Measurements from ENCODE around the gene GCHFR.

The GCHFR gene

GRCh38 chr15:40754883-40755811 lies 8.7 kb upstream of the GCHFR start, which contains the start of gene RMDN3:
Gene RMDN3, minus strand, starts transcription at chr15:40755254. Its CDS starts 471 bp downstream, at chr15:40754783.
- Histone ChIP-seq H3K4me1 (ENCODE audit: control insufficient read depth, insufficient read depth, low read length) (peaks cover 10% of the 10 kb centered on the region), H3K9me3 (ENCODE audit: control insufficient read depth in 2 of 2, low read length in 2 of 2) (no peaks in the 10 kb centered on the region), H3K27ac (ENCODE audit: low read length) (peak within 1 kb of the TSS; percentile 70), H3K4me3 (ENCODE audit: low read length in 2 of 2) (peak within 1 kb of the TSS; percentile 83 to 91), H3K36me3 (ENCODE audit: control insufficient read depth in 2 of 2, insufficient read depth in 2 of 2, low read length in 2 of 2) (peaks cover 0 to 18% of the 10 kb centered on the region in 2 donors), H3K27me3 (ENCODE audit: control insufficient read depth in 1 of 2, insufficient read depth in 2 of 2, low read length in 2 of 2) (no peaks in the 10 kb centered on the region), H3K9ac (ENCODE audit: low read length in 2 of 2) (peak within 1 kb of the TSS; percentile 83 to 84)

GRCh38 chr15:40755812-40756208 lies 8.1 kb upstream of the GCHFR start:
- Histone ChIP-seq H3K36me3 (ENCODE audit: control insufficient read depth in 2 of 2, insufficient read depth in 2 of 2, low read length in 2 of 2) (peaks cover 0 to 16% of the 10 kb centered on the region in 2 donors), H3K9ac (ENCODE audit: low read length in 2 of 2) (peak overlapping the region; percentile 83 to 84), H3K9me3 (ENCODE audit: control insufficient read depth in 2 of 2, low read length in 2 of 2) (no peaks in the 10 kb centered on the region), H3K4me3 (ENCODE audit: low read length in 2 of 2) (peak overlapping the region; percentile 83 to 91), H3K27ac (ENCODE audit: low read length) (peak overlapping the region; percentile 70), H3K27me3 (ENCODE audit: control insufficient read depth in 1 of 2, insufficient read depth in 2 of 2, low read length in 2 of 2) (no peaks in the 10 kb centered on the region), H3K4me1 (ENCODE audit: control insufficient read depth, insufficient read depth, low read length) (peaks cover 10% of the 10 kb centered on the region)

GRCh38 chr15:40756938-40757337 lies 6.9 kb upstream of the GCHFR start:
- Histone ChIP-seq H3K36me3 (ENCODE audit: control insufficient read depth in 2 of 2, insufficient read depth in 2 of 2, low read length in 2 of 2) (peaks cover 0 to 6% of the 10 kb centered on the region in 2 donors), H3K9ac (ENCODE audit: low read length in 2 of 2) (no peak overlapping the region), H3K4me1 (ENCODE audit: control insufficient read depth, insufficient read depth, low read length) (peaks cover 10% of the 10 kb centered on the region), H3K4me3 (ENCODE audit: low read length in 2 of 2) (no peak overlapping the region), H3K27ac (ENCODE audit: low read length) (no peak overlapping the region), H3K9me3 (ENCODE audit: control insufficient read depth in 2 of 2, low read length in 2 of 2) (no peaks in the 10 kb centered on the region), H3K27me3 (ENCODE audit: control insufficient read depth in 1 of 2, insufficient read depth in 2 of 2, low read length in 2 of 2) (no peaks in the 10 kb centered on the region)

- H3K9me3 ChIP-seq (ENCODE audit: control insufficient read depth in 2 of 2, low read length in 2 of 2), result no peaks in the 10 kb centered on the region
- no peak overlapping the region for H3K9ac ChIP-seq (ENCODE audit: low read length in 2 of 2)
- no peak overlapping the region for H3K27ac ChIP-seq (ENCODE audit: low read length)
- peaks cover 26% of the 10 kb centered on the region for H3K4me1 ChIP-seq (ENCODE audit: control insufficient read depth, insufficient read depth, low read length)
- peaks cover 0 to 3% of the 10 kb centered on the region in 2 donors for H3K36me3 ChIP-seq (ENCODE audit: control insufficient read depth in 2 of 2, insufficient read depth in 2 of 2, low read length in 2 of 2)
- no peak overlapping the region for H3K4me3 ChIP-seq (ENCODE audit: low read length in 2 of 2)
- no peaks in the 10 kb centered on the region for H3K27me3 ChIP-seq (ENCODE audit: control insufficient read depth in 1 of 2, insufficient read depth in 2 of 2, low read length in 2 of 2)
These were observed 3.9 kb upstream of the GCHFR start for GRCh38 chr15:40759961-40760360.

GRCh38 chr15:40762919-40763800 lies 708 bp upstream of the GCHFR start:
- H3K4me3 ChIP-seq (ENCODE audit: low read length in 2 of 2), result peak overlapping the region; percentile 59 to 76
- peak overlapping the region; percentile 55 for H3K27ac ChIP-seq (ENCODE audit: low read length)
- peak overlapping the region in 1 of 2 donors; percentile 20 for H3K9ac ChIP-seq (ENCODE audit: low read length in 2 of 2)
- peaks cover 0 to 3% of the 10 kb centered on the region in 2 donors for H3K36me3 ChIP-seq (ENCODE audit: control insufficient read depth in 2 of 2, insufficient read depth in 2 of 2, low read length in 2 of 2)
- peaks cover 23% of the 10 kb centered on the region for H3K4me1 ChIP-seq (ENCODE audit: control insufficient read depth, insufficient read depth, low read length)
- H3K27me3 ChIP-seq (ENCODE audit: control insufficient read depth in 1 of 2, insufficient read depth in 2 of 2, low read length in 2 of 2), result no peaks in the 10 kb centered on the region
- H3K9me3 ChIP-seq (ENCODE audit: control insufficient read depth in 2 of 2, low read length in 2 of 2), result no peaks in the 10 kb centered on the region

- Histone ChIP-seq H3K4me3 (ENCODE audit: low read length in 2 of 2) (peak overlapping the region; percentile 59 to 76), H3K36me3 (ENCODE audit: control insufficient read depth in 2 of 2, insufficient read depth in 2 of 2, low read length in 2 of 2) (peaks cover 0 to 3% of the 10 kb centered on the region in 2 donors), H3K27me3 (ENCODE audit: control insufficient read depth in 1 of 2, insufficient read depth in 2 of 2, low read length in 2 of 2) (no peaks in the 10 kb centered on the region), H3K9me3 (ENCODE audit: control insufficient read depth in 2 of 2, low read length in 2 of 2) (no peaks in the 10 kb centered on the region), H3K9ac (ENCODE audit: low read length in 2 of 2) (peak overlapping the region in 1 of 2 donors; percentile 60), H3K27ac (ENCODE audit: low read length) (peak overlapping the region; percentile 55), H3K4me1 (ENCODE audit: control insufficient read depth, insufficient read depth, low read length) (peaks cover 31% of the 10 kb centered on the region)
These were observed 798 bp downstream of the GCHFR start for GRCh38 chr15:40764629-40765103.

GRCh38 chr15:40766194-40766815 lies 2.4 kb downstream of the GCHFR start:
- no peak overlapping the region for H3K27ac ChIP-seq (ENCODE audit: low read length)

GRCh38 chr15:40766906-40767837 lies 3.3 kb downstream of the GCHFR start:
- Histone ChIP-seq H3K4me1 (ENCODE audit: control insufficient read depth, insufficient read depth, low read length) (peaks cover 32% of the 10 kb centered on the region), H3K36me3 (ENCODE audit: control insufficient read depth in 2 of 2, insufficient read depth in 2 of 2, low read length in 2 of 2) (peaks cover 2 to 5% of the 10 kb centered on the region in 2 donors), H3K27me3 (ENCODE audit: control insufficient read depth in 1 of 2, insufficient read depth in 2 of 2, low read length in 2 of 2) (no peaks in the 10 kb centered on the region), H3K9me3 (ENCODE audit: control insufficient read depth in 2 of 2, low read length in 2 of 2) (no peaks in the 10 kb centered on the region), H3K9ac (ENCODE audit: low read length in 2 of 2) (no peak overlapping the region), H3K27ac (ENCODE audit: low read length) (no peak overlapping the region), H3K4me3 (ENCODE audit: low read length in 2 of 2) (no peak overlapping the region)

More at GRCh38 chr15:40766194-40766815, 2.4 kb downstream of the GCHFR start:
- Histone ChIP-seq H3K9me3 (ENCODE audit: control insufficient read depth in 2 of 2, low read length in 2 of 2) (no peaks in the 10 kb centered on the region), H3K36me3 (ENCODE audit: control insufficient read depth in 2 of 2, insufficient read depth in 2 of 2, low read length in 2 of 2) (peaks cover 0 to 3% of the 10 kb centered on the region in 2 donors), H3K4me3 (ENCODE audit: low read length in 2 of 2) (no peak overlapping the region), H3K9ac (ENCODE audit: low read length in 2 of 2) (no peak overlapping the region), H3K4me1 (ENCODE audit: control insufficient read depth, insufficient read depth, low read length) (peaks cover 32% of the 10 kb centered on the region), H3K27me3 (ENCODE audit: control insufficient read depth in 1 of 2, insufficient read depth in 2 of 2, low read length in 2 of 2) (no peaks in the 10 kb centered on the region)

- H3K36me3 ChIP-seq (ENCODE audit: control insufficient read depth in 2 of 2, insufficient read depth in 2 of 2, low read length in 2 of 2), result peaks cover 5 to 8% of the 10 kb centered on the region in 2 donors
- peaks cover 28% of the 10 kb centered on the region for H3K4me1 ChIP-seq (ENCODE audit: control insufficient read depth, insufficient read depth, low read length)
- H3K27ac ChIP-seq (ENCODE audit: low read length), result no peak overlapping the region
- no peak overlapping the region for H3K4me3 ChIP-seq (ENCODE audit: low read length in 2 of 2)
- H3K27me3 ChIP-seq (ENCODE audit: control insufficient read depth in 1 of 2, insufficient read depth in 2 of 2, low read length in 2 of 2), result no peaks in the 10 kb centered on the region
- H3K9ac ChIP-seq (ENCODE audit: low read length in 2 of 2), result no peak overlapping the region
- H3K9me3 ChIP-seq (ENCODE audit: control insufficient read depth in 2 of 2, low read length in 2 of 2), result no peaks in the 10 kb centered on the region
These were observed 4.1 kb downstream of the GCHFR start for GRCh38 chr15:40767838-40768500.
